NCI-H2196 treated with DMSO at 0.1 percent for 48 hours (cell line): ENCODE results near the gene ZSCAN12.

Experiments
- DNase-seq: peaks from one replicate; lab custom pipeline; 2025; ENCODE audit not compliant: unreplicated experiment; lab: John Stamatoyannopoulos, UW

The ZSCAN12 gene

DNA sequence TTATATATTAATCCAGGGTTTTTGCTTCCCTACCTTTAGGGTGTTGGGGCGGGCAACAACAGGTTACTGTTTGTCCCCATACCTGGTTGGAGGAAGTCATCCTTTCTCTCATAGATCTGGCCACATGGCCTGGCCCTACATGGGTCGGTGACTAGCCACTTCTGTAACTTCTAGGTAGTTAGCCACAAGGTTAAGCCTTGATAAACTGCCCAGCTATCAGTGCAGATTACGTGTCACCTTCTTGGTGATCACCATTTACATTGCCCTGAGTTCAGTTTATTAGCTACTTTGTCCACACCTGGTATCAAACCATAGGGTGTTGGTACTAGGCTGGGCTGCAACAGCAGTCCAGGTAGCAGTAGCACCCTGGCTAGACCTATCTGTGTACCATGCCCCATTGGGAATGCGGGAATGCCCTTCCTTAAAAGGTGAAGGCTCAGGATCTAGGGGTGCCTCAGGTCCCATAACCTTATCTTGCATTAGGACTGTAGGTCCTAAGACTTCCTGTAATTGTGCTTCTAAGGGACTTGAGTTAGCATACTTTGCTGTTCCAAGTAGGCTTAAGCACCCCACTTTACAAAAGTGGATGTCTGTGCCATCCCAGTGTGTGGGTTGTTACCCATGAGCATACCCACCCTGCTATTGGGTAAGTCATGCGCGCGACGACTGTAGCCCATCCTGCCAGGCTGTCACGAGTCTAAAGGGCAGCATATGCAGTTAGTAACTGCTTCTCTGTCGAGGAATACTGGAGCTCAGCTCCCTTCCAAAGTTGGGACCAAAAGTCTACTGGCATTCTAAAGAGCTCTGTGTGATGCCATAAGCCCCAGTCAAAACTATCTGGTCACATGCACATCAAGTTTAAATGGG, 44.6 kb downstream of the ZSCAN12 start:
- no peak for DNase-seq

- DNase-seq: peak; percentile 34
These were observed 45.4 kb downstream of the ZSCAN12 start for GRCh38 chr6:28353981-28354676.

DNA sequence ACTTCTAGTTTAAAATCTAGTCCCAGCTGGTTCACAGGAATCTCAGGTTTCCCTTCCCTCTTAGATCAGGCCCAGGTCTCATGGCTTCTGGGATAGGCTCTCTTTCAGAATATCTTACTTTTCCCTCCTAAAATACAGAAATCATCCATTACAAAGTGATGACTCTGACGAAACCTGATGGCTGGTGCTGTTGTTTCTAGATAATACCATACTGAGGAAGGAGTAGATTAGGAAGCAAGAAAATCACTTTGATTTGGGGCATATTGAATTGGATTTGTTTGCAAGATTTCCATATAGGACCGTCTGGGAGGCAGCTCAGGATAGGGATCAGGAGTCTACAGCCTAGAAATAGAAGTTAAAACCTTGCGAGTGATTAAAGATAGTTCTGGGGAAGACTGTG, 46.2 kb downstream of the ZSCAN12 start:
- no peak for DNase-seq

DNA sequence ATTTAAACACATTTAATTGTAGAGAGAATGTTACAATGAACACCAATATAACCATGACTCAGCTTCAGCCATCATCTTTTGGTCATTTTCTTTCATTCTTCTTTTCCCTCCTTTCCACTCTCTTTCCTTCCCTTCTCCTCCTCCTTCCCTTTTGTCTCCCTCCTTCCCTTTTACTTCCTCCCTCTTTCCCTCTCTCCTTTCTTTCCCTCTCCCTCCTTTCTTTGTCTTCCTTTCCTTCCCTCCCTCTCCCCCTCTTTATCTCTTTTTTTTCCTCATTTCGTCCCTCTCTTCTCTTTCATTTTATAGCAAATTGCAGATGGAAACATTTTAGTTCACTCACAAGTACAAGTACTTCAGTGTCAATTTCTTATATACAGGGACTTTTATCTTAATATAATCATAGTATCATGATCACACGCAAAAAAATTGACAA, 48.0 kb downstream of the ZSCAN12 start:
- DNase-seq: no peak

GRCh38 chr6:28351087-28351486, 48.5 kb downstream of the ZSCAN12 start:
- DNase-seq: no peak

GRCh38 chr6:28349892-28350737, 49.4 kb downstream of the ZSCAN12 start, which contains the start of gene ZKSCAN3:
Gene ZKSCAN3, plus strand, starts transcription at chr6:28349947. Its CDS starts 9,640 bp downstream, at chr6:28359587.
- peak; percentile 76 for DNase-seq

- DNase-seq: no peak
These were observed 50.1 kb downstream of the ZSCAN12 start for GRCh38 chr6:28349344-28349891.

GRCh38 chr6:28347119-28347518, 52.4 kb downstream of the ZSCAN12 start:
- no peak for DNase-seq

GRCh38 chr6:28345201-28345600, 54.3 kb downstream of the ZSCAN12 start:
- no peak for DNase-seq

- no peak for DNase-seq
These were observed 55.5 kb downstream of the ZSCAN12 start for GRCh38 chr6:28343898-28344677.

- no peak for DNase-seq
These were observed 59.0 kb downstream of the ZSCAN12 start for GRCh38 chr6:28340310-28341095.

- no peak for DNase-seq
These were observed 62.4 kb downstream of the ZSCAN12 start for GRCh38 chr6:28337121-28337520.

DNA sequence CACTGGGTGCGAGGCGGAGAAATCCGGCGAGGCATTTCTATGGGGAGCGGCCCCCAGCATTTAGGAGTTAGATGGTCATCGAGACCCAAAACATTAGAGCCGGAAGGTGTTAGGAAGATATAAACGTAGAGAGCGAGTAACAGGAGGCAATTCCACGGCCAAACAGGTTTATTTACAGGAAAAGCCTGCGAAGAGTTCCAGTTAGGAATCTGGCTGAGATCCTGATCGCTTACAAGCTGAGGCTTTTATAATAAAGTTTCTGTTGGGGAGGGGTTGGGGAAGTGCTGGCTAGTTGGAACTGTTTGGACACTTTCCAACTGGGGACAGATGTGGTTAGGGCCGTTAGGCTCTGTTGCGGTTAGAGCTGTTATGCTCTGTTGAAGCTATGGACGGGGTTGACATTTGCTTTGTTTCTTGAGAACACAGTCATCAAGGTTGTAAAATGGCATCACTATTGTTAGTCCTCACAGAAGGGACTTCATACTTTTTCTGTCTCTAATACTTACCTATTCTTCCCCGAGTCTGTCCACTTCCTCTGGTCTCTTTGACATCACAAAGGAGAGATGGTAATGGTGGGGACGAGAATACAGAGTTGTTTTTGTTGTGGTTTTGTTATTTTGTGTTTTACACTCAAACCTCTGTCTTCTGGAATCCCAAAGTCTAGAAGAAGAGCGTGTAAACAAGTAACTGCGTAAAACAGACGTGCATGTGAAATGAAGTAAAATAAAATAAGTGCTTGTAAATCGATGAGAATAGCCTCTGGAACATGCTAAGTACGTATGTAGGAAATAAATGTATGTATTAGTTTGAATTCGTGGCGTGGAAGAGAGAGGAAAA, 63.0 kb downstream of the ZSCAN12 start:
- no peak for DNase-seq

GRCh38 chr6:28335564-28336283, 63.8 kb downstream of the ZSCAN12 start, which contains the start of gene ZSCAN31:
Gene ZSCAN31, minus strand, starts transcription at chr6:28336148. Its CDS starts 6,465 bp downstream, at chr6:28329683.
- peak; percentile 66 for DNase-seq

DNA sequence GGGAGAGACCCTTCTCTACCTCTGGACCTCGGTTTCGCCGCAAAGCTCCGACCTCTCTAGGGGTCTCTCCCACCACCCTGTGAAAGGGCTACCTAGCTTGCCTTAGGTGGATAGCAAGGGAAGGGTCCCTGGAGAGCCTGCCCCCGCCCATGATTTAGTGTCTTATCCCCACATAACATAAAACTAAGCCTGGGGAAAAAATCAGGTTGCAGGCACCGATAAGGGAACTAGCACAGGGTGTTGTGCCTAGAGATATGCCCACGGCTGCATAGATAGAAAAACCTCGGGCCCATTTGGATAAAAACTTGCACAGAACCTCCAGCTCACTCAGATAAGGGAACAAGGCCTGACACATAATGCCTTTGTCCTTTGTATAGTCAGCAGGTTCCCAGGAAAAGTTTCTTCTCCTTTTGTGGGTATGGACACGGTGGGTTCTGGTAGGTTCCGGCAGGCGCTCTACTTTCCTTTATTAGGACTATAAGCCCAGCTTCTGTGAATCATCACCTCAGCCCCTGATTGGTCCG, 64.4 kb downstream of the ZSCAN12 start:
- DNase-seq: no peak

DNA sequence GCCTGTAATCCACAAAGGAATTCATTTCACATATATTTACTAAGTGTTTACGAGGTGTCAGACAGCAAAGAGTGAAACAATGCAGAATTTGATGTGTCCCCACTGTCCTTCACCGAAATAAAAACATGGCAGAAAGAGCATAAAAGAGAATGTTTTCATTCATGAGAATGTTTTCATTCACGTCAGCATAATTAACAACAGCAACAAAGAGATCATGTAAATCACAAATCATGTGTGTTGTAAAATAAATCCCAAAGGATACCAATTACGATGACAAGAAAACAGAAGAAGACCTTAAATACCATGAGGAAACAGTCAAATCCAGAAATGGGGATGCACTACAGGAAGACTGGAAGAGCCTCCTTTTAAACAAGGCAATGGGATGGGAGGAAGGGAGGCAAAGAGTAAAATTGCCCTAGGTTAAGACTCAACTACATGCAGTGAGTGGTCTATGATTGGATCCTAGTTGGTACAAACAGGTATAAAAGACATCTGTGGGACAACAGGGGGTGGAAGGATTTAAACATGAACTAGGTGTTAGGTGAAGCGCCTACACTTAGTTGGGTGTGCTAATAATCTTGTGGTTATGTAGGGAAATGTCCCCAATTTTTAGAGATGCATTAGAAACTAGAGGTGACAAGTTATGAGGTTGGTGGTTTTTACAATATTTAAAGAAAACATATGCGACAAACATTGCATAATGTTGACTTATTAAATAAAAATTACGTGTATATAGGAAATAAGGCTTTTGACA, 65.1 kb downstream of the ZSCAN12 start:
- DNase-seq: no peak

- no peak for DNase-seq
These were observed 65.9 kb downstream of the ZSCAN12 start for GRCh38 chr6:28333599-28334018.
